ENCODE measurements around the gene RHOBTB1.

The RHOBTB1 gene

GRCh38 chr10:60965696-60966095 lies 21.7 kb upstream of the RHOBTB1 start:
- H3K4me3 ChIP-seq (ENCODE audit: low read depth, low read length): no peak overlapping the region

DNA sequence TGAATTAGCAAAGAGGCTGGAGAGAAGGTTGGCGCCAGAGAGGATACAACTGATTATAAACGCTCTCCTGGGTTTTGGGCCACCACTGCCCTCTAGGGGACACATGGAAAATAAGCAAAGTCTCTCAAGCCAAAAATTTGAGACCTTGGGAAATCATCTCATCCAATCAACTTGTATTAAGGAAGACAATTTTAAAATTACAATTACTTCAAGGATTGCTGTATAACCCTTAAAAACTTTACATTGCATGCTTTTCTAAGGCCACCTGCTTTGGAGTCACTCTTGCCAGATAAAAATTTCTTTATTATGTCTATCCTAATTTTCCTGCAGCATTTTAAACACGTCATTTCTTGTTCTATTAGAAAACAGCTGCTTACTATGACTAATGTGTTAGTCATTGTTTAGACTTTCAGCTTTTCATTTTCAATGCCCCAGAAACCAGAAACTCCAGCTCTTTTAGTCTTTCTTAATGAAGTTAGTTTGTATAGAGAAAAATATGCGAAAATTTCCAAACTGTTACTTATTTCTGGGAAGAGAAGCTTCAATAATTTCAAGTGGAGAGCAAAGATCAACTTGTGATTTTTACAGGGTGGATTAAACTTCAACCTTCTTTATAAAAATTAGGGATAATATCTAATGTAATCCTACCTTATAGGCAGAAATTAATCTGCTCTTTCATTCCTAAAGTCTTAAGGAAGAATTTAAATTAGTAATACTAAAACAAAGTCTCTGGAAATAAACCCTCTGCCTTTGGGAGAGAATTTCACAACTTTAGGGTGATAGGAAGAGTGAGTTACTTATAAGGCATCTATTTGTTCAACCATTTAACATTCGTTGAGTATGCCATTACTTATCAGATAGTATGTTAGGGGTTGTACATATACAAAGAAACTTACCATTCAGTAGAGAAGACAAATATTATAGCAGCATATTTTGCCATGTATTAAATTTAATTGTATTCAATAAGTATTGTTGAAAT lies 20.6 kb upstream of the RHOBTB1 start:
- no peak overlapping the region for H3K4me3 ChIP-seq (ENCODE audit: low read depth, low read length)

DNA sequence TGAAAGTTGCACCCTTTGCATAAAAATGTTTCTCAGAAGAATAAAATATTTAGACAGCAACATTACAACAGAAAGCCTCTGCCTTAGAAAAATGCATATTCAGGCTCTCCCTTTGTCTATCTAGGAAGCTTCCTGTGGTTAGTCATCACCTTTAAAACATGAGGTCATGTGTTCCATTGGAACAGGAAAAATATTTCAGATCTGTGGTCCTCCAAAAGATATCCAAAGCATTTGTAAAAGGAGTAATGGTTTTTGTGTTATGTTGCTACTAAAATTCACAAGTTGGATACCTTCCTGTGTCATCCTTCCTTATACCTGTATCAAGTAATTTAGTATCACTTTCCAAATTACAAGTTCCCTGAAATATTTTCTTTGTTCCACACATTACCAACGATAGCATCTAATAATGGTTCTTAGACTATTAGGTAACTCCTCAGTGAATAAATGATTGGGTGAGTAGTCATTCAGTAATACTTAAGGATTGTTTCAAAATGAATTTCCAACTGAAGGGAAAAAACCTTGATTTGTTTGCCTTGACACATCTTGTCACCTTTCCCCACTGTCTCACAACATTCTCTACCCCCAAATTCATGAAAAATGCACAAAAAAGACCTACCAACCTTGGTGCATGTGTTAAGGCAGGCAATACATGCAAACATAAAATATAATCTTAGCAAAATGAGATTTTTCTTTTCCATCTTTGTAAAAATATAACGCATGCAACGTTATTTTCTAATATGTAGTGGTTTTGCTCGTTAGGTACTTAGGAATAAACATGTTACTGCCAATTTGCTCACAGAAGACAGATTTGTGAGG lies 19.7 kb upstream of the RHOBTB1 start:
- H3K4me3 ChIP-seq (ENCODE audit: low read depth, low read length): no peak overlapping the region

DNA sequence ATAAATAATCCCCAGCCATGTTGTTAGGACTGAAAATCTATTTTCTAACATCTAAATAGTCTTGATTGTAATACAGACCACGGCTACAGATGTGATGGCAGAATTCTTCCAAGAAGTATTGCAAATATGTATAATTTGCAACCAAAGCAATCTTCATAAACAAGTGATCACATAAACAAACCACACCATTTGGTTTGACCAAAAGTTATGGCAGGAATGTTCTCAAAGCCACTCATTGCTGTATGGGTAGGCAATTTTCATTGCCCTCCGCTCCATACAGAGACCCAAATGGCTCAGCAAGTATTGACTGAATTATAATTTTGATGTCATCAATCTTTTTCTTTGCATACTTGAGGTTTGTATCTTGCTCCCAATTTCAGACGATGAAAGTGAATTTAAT lies 19.0 kb upstream of the RHOBTB1 start:
- no peak overlapping the region for H3K4me3 ChIP-seq (ENCODE audit: low read depth, low read length)

DNA sequence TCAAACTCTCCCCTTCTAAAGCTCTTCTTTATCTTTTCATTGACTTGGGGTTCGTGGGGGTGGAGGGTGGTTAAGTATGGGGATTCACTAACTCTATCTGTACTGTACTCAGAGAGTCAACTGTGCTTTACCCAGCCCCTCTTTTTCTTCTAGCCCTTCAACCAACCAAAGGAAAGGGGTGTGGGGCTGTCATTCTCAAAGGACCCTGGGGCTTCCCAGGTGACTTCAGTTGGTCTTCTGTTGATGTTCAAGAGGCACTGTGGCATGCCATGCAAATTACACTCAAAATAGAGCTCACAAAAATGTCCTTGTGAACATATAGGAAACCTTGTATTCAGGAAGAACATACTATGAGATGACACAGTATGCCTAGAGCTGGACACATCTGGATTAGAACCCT lies 16.9 kb upstream of the RHOBTB1 start:
- H3K4me3 ChIP-seq (ENCODE audit: low read depth, low read length): no peak overlapping the region

DNA sequence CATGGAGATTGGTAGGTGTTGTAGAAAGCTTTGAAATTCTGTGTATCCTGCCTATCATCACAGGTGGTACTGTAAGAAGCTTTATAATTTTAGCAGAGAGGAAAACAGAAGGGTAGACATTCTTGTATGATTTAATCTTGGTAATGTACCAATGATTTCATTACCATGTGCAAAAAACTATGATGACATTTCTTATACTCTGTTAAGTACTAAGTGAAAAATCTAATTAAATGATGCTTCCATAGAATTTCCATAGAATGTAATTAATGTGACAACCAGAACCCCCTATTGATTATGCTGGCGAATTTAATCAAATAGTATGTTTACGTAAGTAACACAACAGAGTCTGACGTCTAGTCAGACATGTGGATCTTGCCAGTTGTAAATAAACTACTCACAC lies 16.0 kb upstream of the RHOBTB1 start:
- no peak overlapping the region for H3K4me3 ChIP-seq (ENCODE audit: low read depth, low read length)

- H3K4me3 ChIP-seq (ENCODE audit: low read depth, low read length): no peak overlapping the region
Observed at GRCh38 chr10:60958892-60959601, 15.1 kb upstream of the RHOBTB1 start.

DNA sequence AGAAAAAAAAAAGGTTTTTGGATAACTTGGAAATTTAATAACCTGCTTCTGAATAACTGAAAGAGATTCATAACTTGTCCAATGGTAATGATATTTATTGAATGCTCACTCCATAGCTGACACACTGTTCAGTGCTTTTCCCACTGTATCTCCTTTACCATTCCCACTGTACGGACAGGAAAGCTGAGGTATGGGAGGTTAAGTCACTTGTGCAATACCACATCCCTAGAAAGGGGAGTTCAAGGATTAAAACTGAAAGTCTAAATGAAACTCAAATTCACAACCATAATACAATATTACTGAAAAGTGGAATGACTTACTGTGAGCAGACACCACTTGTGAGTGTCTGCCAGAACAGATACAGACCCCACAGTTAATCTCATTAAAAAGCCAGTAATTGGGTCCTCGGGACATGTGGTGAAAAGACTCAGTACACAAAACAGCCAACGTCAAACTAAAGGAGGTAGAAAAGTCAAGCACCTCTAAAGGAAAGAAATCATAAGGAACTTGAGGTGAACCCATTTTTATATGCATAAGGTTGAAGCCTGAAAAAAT lies 13.8 kb upstream of the RHOBTB1 start:
- H3K4me3 ChIP-seq (ENCODE audit: low read depth, low read length): no peak overlapping the region

DNA sequence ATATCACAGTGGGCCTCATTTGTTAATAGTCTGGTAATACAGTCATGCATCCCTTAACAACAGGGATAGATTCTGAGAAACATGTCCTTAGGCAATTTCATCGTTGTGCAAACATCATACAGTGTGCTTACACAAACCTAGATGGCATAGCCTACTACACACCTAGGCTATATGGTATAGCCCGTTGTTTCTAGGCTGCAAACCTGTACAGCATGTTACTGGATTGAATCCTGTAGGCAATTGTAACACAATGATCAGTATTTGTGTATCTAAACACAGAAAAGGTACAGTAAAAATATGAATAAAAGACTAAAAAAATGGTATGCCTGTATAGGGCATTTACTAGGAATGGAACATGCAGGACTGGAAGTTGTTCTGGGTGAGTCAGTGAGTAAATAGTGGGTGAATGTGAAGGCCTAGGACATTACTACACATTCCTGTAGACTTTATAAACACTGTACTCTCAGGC lies 12.0 kb upstream of the RHOBTB1 start:
- no peak overlapping the region for H3K4me3 ChIP-seq (ENCODE audit: low read depth, low read length)

- no peak overlapping the region for H3K4me3 ChIP-seq (ENCODE audit: low read depth, low read length)
Observed at GRCh38 chr10:60955316-60955715, 11.3 kb upstream of the RHOBTB1 start.

DNA sequence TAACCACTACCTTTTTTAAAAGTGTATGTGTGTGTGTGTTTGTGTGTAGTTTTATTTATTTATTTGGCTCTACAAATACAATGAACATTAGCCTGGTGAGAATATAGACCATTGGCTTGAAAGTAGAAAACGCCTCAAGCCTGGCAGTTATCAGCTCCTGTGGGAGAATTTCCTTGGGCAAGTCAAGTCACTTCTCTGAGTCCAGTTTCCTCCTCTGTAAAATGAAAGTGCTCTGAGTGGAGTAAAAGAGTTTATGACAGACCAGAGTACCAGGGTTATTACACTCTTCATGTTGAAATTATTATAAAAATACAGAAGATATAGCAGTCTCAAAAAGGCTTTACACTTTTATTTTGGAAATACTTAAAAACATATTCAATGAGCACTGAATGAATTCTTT lies 10.1 kb upstream of the RHOBTB1 start:
- H3K4me3 ChIP-seq (ENCODE audit: low read depth, low read length): no peak overlapping the region

GRCh38 chr10:60953420-60953819 lies 9.4 kb upstream of the RHOBTB1 start:
- H3K4me3 ChIP-seq (ENCODE audit: low read depth, low read length): no peak overlapping the region

GRCh38 chr10:60952846-60953220 lies 8.8 kb upstream of the RHOBTB1 start:
- H3K4me3 ChIP-seq (ENCODE audit: low read depth, low read length): no peak overlapping the region

DNA sequence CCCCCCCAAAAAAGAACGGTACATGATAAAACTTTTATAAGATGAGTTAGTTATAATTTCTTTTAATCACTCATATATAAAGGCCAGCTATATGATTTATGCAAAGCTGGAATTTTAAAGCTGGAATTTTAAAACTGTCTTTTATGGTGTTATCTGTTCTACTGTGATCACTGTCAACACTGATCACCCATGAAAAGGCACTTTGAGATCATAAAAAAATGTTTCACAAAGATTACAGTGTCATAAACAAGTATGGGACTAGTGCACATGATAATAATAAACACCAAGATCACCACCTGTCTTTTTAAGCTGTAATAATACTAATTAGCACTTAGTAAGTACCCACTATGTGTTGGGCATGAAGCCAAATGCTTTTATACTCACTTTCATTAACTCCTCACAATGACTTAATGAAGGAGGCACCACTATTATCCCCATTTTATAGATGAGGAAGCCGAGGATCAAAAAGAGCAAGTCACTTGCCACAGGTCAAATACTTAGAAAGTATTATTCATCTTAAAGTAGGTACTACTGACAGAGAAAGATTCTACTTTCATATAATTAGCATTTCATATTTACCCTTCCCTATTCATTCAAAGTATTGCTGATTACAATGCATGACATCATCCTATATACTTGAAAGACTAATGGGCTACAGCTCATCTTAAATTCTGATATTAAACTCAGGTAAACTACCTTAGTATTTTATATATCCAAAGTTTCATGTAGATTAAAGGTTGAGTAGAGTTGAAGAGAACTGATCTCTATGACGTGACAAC lies 8.3 kb upstream of the RHOBTB1 start:
- no peak overlapping the region for H3K4me3 ChIP-seq (ENCODE audit: low read depth, low read length)

GRCh38 chr10:60951272-60951724 lies 7.3 kb upstream of the RHOBTB1 start:
- H3K4me3 ChIP-seq (ENCODE audit: low read depth, low read length): no peak overlapping the region

DNA sequence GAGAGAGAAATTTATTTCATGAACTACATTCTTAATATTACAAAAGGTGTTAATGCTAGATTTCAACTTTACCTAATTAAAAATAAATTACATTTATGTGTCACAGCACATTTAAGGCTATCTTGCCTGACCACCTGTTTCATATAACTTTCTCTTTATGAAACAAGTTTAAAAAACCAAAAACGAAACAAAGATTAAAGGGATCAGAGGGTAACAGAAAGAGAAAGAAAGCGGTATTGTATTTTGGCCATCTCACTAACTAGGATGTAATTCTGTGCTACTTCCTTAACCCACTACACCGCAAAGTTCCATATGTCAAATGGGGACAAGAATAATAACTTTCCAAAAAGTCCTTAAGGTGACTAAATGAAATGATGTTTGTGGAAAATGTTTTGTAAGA lies 6.3 kb upstream of the RHOBTB1 start:
- no peak overlapping the region for H3K4me3 ChIP-seq (ENCODE audit: low read depth, low read length)

DNA sequence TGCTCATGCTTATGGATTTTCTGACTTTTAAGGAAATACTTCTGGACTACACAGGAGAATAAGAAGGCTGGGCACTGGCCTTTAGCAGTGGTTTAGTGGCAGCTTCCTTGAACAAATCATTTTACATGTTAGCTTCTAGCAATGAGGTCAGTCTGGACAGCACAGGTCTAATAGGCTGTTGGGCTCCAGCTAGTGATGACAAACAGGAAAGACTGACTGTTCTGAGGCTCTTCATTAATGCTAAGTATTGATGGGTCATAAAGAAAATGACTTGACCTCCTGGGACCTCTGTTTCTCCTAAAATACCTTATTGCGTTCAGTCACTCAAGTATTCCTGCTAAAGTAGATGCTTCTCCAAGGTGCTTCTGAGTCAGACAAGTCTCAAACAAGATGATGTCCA lies 4.9 kb upstream of the RHOBTB1 start:
- no peak overlapping the region for H3K4me3 ChIP-seq (ENCODE audit: low read depth, low read length)

GRCh38 chr10:60944910-60945297 lies 919 bp upstream of the RHOBTB1 start:
- peak overlapping the region; percentile 63 for H3K4me3 ChIP-seq (ENCODE audit: low read depth, low read length)

GRCh38 chr10:60943316-60944057 lies 498 bp downstream of the RHOBTB1 start:
- H3K4me3 ChIP-seq (ENCODE audit: low read depth, low read length): peak overlapping the region; percentile 63

Measured in iPS-11a (cell line).